IPS-15b (cell line): ENCODE measurements around the gene VPS13D.

Experiments used
- H3K27me3 ChIP-seq: one replicate; pipeline ENCODE4 v1.6.1; 2013; ENCODE audit warnings: low read length; ENCODE audit not compliant: control insufficient read depth, insufficient read depth
- H3K36me3 ChIP-seq: one replicate; pipeline ENCODE4 v1.6.1; 2013; ENCODE audit warnings: low read length; ENCODE audit not compliant: control insufficient read depth, insufficient read depth
- H3K4me1 ChIP-seq: one replicate; pipeline ENCODE4 v1.6.1; 2013; ENCODE audit warnings: mild to moderate bottlenecking, low read length; ENCODE audit not compliant: control insufficient read depth, insufficient read depth
- H3K4me3 ChIP-seq: one replicate; pipeline ENCODE4 v1.5.1; 2013; ENCODE audit warnings: low read depth, low read length
- H3K9ac ChIP-seq: one replicate; pipeline ENCODE4 v1.6.1; 2013; ENCODE audit warnings: low read depth, mild to moderate bottlenecking, low read length
- H3K9me3 ChIP-seq: one replicate; pipeline ENCODE4 v1.6.1; 2013; ENCODE audit warnings: mild to moderate bottlenecking, low read length; ENCODE audit not compliant: control insufficient read depth, insufficient read depth

VPS13D gene

GRCh38 chr1:12202577-12202976, 27.3 kb upstream of the VPS13D start:
- H3K27me3 ChIP-seq = no peaks in the 10 kb centered on the region
- H3K4me1 ChIP-seq = no peaks in the 10 kb centered on the region
- no peak overlapping the region for H3K9ac ChIP-seq
- no peaks in the 10 kb centered on the region for H3K36me3 ChIP-seq
- no peak overlapping the region for H3K4me3 ChIP-seq
- H3K9me3 ChIP-seq = no peaks in the 10 kb centered on the region

- H3K27me3 ChIP-seq = no peaks in the 10 kb centered on the region
- no peaks in the 10 kb centered on the region for H3K4me1 ChIP-seq
- no peak overlapping the region for H3K9ac ChIP-seq
- H3K36me3 ChIP-seq = no peaks in the 10 kb centered on the region
- no peak overlapping the region for H3K4me3 ChIP-seq
- no peaks in the 10 kb centered on the region for H3K9me3 ChIP-seq
Measured at GRCh38 chr1:12203216-12204007, 26.4 kb upstream of the VPS13D start.

- Histone ChIP-seq H3K4me1 (no peaks in the 10 kb centered on the region), H3K27me3 (no peaks in the 10 kb centered on the region), H3K9me3 (no peaks in the 10 kb centered on the region), H3K36me3 (no peaks in the 10 kb centered on the region), H3K9ac (no peak overlapping the region), H3K4me3 (no peak overlapping the region)
Measured at GRCh38 chr1:12204140-12204539, 25.7 kb upstream of the VPS13D start.

GRCh38 chr1:12204754-12205658, 24.8 kb upstream of the VPS13D start:
- no peak overlapping the region for H3K9ac ChIP-seq
- H3K4me1 ChIP-seq = no peaks in the 10 kb centered on the region
- no peaks in the 10 kb centered on the region for H3K9me3 ChIP-seq
- H3K4me3 ChIP-seq = no peak overlapping the region
- H3K27me3 ChIP-seq = no peaks in the 10 kb centered on the region
- H3K36me3 ChIP-seq = no peaks in the 10 kb centered on the region

- Histone ChIP-seq H3K9ac (no peak overlapping the region), H3K4me3 (no peak overlapping the region), H3K4me1 (no peaks in the 10 kb centered on the region), H3K36me3 (no peaks in the 10 kb centered on the region), H3K27me3 (no peaks in the 10 kb centered on the region), H3K9me3 (no peaks in the 10 kb centered on the region)
Measured at GRCh38 chr1:12206238-12206637, 23.6 kb upstream of the VPS13D start.

GRCh38 chr1:12206792-12207424, 22.9 kb upstream of the VPS13D start:
- no peaks in the 10 kb centered on the region for H3K9me3 ChIP-seq
- no peaks in the 10 kb centered on the region for H3K36me3 ChIP-seq
- H3K4me3 ChIP-seq = no peak overlapping the region
- no peaks in the 10 kb centered on the region for H3K4me1 ChIP-seq
- H3K9ac ChIP-seq = peak overlapping the region; percentile 47
- H3K27me3 ChIP-seq = no peaks in the 10 kb centered on the region

GRCh38 chr1:12208271-12208670, 21.6 kb upstream of the VPS13D start:
- Histone ChIP-seq H3K9ac (no peak overlapping the region), H3K36me3 (no peaks in the 10 kb centered on the region)

GRCh38 chr1:12208764-12209494, 20.9 kb upstream of the VPS13D start:
- Histone ChIP-seq H3K9ac (no peak overlapping the region), H3K36me3 (no peaks in the 10 kb centered on the region), H3K27me3 (no peaks in the 10 kb centered on the region), H3K9me3 (no peaks in the 10 kb centered on the region), H3K4me3 (no peak overlapping the region), H3K4me1 (no peaks in the 10 kb centered on the region)

More at GRCh38 chr1:12208271-12208670, 21.6 kb upstream of the VPS13D start:
- Histone ChIP-seq H3K27me3 (no peaks in the 10 kb centered on the region), H3K9me3 (no peaks in the 10 kb centered on the region), H3K4me1 (no peaks in the 10 kb centered on the region), H3K4me3 (no peak overlapping the region)

GRCh38 chr1:12209495-12209832, 20.4 kb upstream of the VPS13D start:
- H3K36me3 ChIP-seq = no peaks in the 10 kb centered on the region
- no peak overlapping the region for H3K4me3 ChIP-seq
- H3K4me1 ChIP-seq = no peaks in the 10 kb centered on the region
- H3K9ac ChIP-seq = no peak overlapping the region
- H3K9me3 ChIP-seq = no peaks in the 10 kb centered on the region
- no peaks in the 10 kb centered on the region for H3K27me3 ChIP-seq

- H3K9ac ChIP-seq = no peak overlapping the region
- no peak overlapping the region for H3K4me3 ChIP-seq
- no peaks in the 10 kb centered on the region for H3K9me3 ChIP-seq
- H3K36me3 ChIP-seq = no peaks in the 10 kb centered on the region
- no peaks in the 10 kb centered on the region for H3K27me3 ChIP-seq
- no peaks in the 10 kb centered on the region for H3K4me1 ChIP-seq
Measured at GRCh38 chr1:12215118-12215961, 14.5 kb upstream of the VPS13D start.
